HepG2 (cell line): ENCODE results near the gene CALCR.

Experiments used
- CC2D1A ChIP-seq: sonication (generic); formaldehyde crosslinking; IDR thresholded peaks from 2 replicates; pipeline ENCODE4 v1.8.1; 2023; ENCODE audit warnings: mild to moderate bottlenecking, missing genetic modification reagents
- CHD4 ChIP-seq: fragments of 200-600 bp; sonication (generic); IDR thresholded peaks from 2 replicates; pipeline ENCODE4 v1.7.0; 2017; ENCODE audit warnings: mild to moderate bottlenecking, low read length, borderline replicate concordance
- KAT2B ChIP-seq: fragments of 150-350 bp; IDR thresholded peaks from 2 replicates; pipeline ENCODE4 v1.6.1; 2014; ENCODE audit warnings: low read depth, low read length, borderline replicate concordance
- SETDB1 ChIP-seq: sonication (generic); formaldehyde crosslinking; IDR thresholded peaks from 2 replicates; pipeline ENCODE4 v1.5.1; 2020; ENCODE audit warnings: missing genetic modification reagents, mild to moderate bottlenecking, borderline replicate concordance
- SNRNP70 ChIP-seq: fragments of 200-400 bp; formaldehyde crosslinking; IDR thresholded peaks from 2 replicates; pipeline ENCODE4 v1.6.1; 2017; ENCODE audit warnings: mild to moderate bottlenecking, low read depth, low read length, moderate library complexity
- SUZ12 ChIP-seq: fragments of 150-350 bp; IDR thresholded peaks from 2 replicates; pipeline ENCODE4 v1.6.1; 2014; ENCODE audit warnings: low read depth, low read length
- ZFP36 ChIP-seq: fragments of 150-350 bp; IDR thresholded peaks from 2 replicates; pipeline ENCODE4 v1.6.1; 2018; ENCODE audit warnings: borderline replicate concordance, low read length, low read depth; ENCODE audit not compliant: partially characterized antibody
- ZNF749 ChIP-seq: sonication (generic); formaldehyde crosslinking; IDR thresholded peaks from 2 replicates; pipeline ENCODE4 v1.8.0; 2022; ENCODE audit warnings: mild to moderate bottlenecking, missing genetic modification reagents, moderate library complexity, borderline replicate concordance
- TF ChIP-seq, protein P1 (sequence below): sonication (generic); formaldehyde crosslinking; IDR thresholded peaks from 2 replicates; pipeline ENCODE4 v1.5.0; 2020; ENCODE audit warnings: mild to moderate bottlenecking, missing genetic modification reagents, moderate library complexity
- TF ChIP-seq, protein P2 (sequence below): sonication (generic); formaldehyde crosslinking; IDR thresholded peaks from 2 replicates; pipeline ENCODE4 v1.8.1; 2022; ENCODE audit warnings: mild to moderate bottlenecking, missing genetic modification reagents

DNA sequence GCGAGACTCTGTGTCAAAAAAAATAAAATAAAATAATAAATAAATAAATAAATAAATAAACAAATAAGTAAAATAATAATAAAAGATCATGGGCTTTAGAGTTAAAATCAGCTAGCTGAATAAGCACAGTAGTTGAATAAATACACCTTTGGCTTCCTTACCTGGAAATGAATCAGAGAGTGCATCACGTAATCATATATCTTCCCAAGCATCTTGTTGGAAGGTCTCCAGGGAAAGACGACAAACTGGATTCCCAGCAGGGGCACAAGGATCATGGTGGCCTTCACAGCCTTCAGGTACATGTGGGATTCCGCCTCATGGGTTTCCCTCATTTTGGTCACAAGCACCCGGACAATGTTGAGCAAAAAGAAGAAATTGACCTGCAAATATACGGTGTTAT is 138.7 kb downstream of the CALCR start:
- TF ChIP-seq, protein P1, sequence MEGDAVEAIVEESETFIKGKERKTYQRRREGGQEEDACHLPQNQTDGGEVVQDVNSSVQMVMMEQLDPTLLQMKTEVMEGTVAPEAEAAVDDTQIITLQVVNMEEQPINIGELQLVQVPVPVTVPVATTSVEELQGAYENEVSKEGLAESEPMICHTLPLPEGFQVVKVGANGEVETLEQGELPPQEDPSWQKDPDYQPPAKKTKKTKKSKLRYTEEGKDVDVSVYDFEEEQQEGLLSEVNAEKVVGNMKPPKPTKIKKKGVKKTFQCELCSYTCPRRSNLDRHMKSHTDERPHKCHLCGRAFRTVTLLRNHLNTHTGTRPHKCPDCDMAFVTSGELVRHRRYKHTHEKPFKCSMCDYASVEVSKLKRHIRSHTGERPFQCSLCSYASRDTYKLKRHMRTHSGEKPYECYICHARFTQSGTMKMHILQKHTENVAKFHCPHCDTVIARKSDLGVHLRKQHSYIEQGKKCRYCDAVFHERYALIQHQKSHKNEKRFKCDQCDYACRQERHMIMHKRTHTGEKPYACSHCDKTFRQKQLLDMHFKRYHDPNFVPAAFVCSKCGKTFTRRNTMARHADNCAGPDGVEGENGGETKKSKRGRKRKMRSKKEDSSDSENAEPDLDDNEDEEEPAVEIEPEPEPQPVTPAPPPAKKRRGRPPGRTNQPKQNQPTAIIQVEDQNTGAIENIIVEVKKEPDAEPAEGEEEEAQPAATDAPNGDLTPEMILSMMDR, result no peak
- TF ChIP-seq, protein P2, sequence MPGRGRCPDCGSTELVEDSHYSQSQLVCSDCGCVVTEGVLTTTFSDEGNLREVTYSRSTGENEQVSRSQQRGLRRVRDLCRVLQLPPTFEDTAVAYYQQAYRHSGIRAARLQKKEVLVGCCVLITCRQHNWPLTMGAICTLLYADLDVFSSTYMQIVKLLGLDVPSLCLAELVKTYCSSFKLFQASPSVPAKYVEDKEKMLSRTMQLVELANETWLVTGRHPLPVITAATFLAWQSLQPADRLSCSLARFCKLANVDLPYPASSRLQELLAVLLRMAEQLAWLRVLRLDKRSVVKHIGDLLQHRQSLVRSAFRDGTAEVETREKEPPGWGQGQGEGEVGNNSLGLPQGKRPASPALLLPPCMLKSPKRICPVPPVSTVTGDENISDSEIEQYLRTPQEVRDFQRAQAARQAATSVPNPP (CRISPR knock-in tag), result no peak
- TF ChIP-seq CC2D1A (CRISPR knock-in tag) (no peak), ZFP36 (no peak), ZNF749 (CRISPR knock-in tag) (no peak), SUZ12 (no peak), CHD4 (no peak), SNRNP70 (no peak), KAT2B (no peak), SETDB1 (CRISPR knock-in tag) (no peak)
